UCSD-AML1 (cell line): ENCODE measurements around the gene KRTAP9-6.
"Not testable (repeated sequence)": the region's sequence is repeated elsewhere in the genome, so short reads cannot be mapped to it uniquely, and the experiment has no call there.

Experiments used
- DNase-seq: peaks from one replicate; lab custom pipeline; 2025; ENCODE audit not compliant: unreplicated experiment; lab: John Stamatoyannopoulos, UW

KRTAP9-6 gene, protein sequence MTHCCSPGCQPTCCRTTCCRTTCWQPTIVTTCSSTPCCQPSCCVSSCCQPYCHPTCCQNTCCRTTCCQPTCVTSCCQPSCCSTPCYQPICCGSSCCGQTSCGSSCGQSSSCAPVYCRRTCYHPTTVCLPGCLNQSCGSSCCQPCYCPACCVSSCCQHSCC

DNA sequence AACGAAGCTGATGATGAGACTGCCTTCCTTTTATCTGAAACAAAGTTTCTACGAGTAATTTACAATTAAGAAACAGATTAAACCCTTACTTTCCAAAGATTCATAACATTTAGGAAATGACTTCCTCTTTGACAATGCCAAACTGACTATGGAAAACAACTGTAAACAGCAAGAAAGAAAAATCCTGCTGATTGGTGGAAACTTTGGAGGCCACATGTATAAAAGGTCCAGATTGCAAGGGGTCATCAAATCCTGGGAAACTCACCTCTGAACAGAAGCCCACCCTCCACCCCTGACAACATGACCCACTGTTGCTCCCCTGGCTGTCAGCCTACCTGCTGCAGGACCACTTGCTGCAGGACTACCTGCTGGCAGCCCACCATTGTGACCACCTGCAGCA is at the start of gene KRTAP9-6:
Gene KRTAP9-6, plus strand, starts transcription at position 301 of the 400 bp plus-strand sequence. Its CDS starts 0 bp downstream, at position 301.
- no peak for DNase-seq

DNA sequence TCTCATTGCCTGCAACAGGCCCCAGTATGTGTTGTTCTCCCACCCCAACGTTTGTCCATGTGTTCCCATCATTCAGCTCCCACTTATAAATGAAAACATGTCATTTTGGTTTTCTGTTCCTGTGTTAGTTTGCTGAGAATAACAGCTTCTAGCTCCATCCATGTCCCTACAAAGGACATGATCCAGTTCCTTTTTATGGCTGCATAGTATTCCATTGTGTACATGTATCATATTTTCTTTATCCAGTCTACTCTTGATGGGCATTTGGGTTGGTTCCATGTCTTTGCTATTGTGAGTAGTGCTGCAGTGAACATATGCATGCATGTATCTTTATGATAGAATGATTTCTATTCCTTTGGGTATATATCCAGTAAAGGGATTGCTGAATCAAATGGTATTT is 49.5 kb upstream of the KRTAP9-6 start:
- DNase-seq: no peak

DNA sequence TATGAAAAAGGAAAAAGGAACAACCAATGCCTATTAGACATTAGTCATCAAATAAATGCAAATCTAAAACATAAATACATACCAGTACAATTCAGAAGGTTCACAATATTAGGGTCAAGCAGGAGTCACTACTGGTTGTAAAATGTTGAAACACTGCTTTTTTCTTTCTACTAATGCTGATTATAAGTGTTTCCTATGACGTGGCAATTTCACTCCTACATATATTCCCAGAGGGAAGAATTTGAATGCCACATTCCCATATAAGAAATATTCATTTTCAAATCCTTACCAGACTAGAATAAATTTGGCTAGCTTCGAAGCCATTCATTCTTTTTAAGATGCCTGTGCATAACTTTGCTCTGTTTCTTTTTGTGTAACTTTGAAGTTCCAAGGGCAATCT is 41.4 kb upstream of the KRTAP9-6 start:
- DNase-seq: no peak

DNA sequence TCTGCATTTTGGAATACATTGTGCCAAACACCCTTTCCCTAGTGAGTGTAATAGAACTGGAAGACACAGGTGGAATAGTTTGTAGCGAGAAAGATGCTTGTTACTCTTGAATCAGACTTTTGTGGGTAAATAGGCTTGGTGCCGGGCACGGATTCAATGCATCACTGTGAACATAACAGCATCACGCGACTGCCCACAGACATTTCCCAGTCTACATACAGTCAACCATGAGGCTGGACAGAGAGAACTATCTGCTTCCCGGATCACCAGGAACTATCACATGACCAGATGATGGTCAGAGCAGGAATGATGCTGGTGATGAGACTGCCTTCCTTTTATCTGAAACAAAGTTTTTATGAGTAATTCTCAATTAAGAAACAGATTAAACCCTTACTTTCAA is 39.1 kb upstream of the KRTAP9-6 start:
- DNase-seq: no peak

DNA sequence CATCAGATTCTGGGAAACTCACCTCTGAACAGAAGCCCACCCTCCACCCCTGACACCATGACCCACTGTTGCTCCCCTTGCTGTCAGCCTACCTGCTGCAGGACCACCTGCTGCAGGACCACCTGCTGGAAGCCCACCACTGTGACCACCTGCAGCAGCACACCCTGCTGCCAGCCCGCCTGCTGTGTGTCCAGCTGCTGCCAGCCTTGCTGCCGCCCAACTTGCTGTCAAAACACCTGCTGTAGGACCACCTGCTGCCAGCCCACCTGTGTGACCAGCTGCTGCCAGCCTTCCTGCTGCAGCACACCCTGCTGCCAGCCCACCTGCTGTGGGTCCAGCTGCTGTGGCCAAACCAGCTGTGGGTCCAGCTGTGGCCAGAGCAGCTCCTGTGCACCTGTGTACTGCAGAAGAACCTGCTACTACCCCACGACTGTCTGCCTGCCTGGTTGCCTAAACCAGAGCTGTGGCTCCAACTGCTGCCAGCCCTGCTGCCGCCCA is 38.5 kb upstream of the KRTAP9-6 start, which contains the start of gene KRTAP9-2:
Gene KRTAP9-2, plus strand, starts transcription at position 51 of the 498 bp plus-strand sequence. Its CDS starts 7 bp downstream, at position 58.
- not testable (repeated sequence) for DNase-seq

DNA sequence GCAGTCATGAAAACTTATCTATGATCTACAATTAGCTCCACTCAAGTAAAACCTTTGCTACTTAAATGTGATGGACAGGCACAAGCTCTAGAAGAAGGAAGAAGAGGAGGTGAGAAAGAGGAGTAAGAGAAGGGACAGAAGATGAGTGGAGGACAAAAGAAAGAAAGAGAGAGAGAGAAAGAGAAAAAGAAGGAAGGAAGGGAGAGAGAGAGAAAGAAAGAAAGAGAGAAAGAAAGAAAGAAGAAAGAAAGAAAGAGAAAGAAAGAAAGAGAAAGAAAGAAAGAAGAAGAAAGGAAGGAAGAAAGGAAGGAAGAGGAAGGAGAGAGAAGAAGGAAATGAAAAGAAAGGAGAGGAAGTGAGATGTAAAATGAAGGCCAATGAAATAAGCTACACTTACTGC is 35.1 kb upstream of the KRTAP9-6 start:
- no peak for DNase-seq

DNA sequence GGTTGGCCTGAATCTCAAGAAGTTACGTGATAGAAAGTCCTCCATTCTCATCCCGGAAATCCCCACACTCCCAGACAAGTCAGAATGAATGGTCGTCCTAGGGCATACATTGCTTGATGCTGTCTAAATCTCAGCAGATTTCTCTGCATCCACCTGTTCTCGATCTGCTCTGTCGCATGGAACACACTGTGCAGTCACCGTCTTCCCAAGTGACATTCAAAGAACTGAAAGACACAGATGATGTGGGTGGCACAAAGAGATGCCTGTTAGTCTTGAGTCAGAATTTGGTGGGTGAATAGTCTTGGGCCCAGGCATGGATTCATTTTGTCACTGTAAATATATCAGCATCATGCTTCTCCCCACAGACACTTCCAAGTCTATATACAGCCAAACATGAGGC is 33.4 kb upstream of the KRTAP9-6 start:
- no peak for DNase-seq

DNA sequence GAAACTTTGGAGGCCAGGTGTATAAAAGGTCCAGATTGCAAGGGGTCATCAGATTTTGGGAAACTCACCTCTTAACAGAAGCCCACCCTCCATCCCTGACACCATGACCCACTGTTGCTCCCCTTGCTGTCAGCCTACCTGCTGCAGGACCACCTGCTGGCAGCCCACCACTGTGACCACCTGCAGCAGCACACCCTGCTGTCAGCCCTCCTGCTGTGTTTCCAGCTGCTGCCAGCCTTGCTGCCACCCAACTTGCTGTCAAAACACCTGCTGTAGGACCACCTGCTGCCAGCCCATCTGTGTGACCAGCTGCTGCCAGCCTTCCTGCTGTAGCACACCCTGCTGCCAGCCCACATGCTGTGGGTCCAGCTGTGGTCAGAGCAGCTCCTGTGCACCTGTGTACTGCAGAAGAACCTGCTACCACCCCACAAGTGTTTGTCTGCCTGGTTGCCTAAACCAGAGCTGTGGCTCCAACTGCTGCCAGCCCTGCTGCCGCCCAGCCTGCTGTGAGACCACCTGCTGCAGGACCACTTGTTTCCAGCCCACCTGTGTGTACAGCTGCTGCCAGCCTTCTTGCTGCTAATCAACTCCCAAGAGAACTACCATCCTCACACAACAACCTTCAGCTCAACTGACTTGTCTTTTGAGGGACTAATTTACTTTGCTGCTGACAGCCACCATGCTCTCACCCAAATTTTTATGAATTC is 32.6 kb upstream of the KRTAP9-6 start, which contains the start of gene KRTAP9-3:
Gene KRTAP9-3, plus strand, starts transcription at position 51 of the 707 bp plus-strand sequence. Its CDS starts 53 bp downstream, at position 104.
- not testable (repeated sequence) for DNase-seq

DNA sequence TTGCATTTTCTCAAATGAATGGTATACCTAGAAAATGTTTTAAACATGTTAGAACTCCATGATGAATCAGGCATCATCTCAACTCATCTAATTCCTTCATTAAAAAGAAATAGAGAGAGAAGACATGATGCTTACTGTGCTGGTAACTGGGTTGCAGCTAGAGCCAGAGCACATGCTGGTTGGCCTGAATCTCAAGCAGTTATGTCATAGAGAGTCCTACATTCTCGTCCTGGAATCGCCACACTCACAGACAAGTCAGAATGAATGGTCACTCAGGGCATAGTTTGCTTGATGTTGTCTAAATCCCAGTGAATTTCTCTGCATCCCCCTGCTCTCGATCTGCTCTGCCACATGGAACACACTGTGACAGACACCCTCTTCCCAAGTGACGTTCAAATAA is 28.1 kb upstream of the KRTAP9-6 start:
- not testable (repeated sequence) for DNase-seq

DNA sequence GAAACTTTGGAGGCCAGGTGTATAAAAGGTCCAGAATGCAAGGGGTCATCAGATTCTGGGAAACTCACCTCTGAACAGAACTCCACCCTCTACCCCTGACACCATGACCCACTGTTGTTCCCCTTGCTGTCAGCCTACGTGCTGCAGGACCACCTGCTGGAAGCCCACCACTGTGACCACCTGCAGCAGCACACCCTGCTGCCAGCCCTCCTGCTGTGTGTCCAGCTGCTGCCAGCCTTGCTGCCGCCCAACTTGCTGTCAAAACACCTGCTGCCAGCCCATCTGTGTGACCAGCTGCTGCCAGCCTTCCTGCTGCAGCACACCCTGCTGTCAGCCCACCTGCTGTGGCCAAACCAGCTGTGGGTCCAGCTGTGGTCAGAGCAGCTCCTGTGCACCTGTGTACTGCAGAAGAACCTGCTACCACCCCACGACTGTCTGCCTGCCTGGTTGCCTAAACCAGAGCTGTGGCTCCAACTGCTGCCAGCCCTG is 27.2 kb upstream of the KRTAP9-6 start, which contains the start of gene KRTAP9-8:
Gene KRTAP9-8, plus strand, starts transcription at position 51 of the 489 bp plus-strand sequence. Its CDS starts 53 bp downstream, at position 104.
- not testable (repeated sequence) for DNase-seq

DNA sequence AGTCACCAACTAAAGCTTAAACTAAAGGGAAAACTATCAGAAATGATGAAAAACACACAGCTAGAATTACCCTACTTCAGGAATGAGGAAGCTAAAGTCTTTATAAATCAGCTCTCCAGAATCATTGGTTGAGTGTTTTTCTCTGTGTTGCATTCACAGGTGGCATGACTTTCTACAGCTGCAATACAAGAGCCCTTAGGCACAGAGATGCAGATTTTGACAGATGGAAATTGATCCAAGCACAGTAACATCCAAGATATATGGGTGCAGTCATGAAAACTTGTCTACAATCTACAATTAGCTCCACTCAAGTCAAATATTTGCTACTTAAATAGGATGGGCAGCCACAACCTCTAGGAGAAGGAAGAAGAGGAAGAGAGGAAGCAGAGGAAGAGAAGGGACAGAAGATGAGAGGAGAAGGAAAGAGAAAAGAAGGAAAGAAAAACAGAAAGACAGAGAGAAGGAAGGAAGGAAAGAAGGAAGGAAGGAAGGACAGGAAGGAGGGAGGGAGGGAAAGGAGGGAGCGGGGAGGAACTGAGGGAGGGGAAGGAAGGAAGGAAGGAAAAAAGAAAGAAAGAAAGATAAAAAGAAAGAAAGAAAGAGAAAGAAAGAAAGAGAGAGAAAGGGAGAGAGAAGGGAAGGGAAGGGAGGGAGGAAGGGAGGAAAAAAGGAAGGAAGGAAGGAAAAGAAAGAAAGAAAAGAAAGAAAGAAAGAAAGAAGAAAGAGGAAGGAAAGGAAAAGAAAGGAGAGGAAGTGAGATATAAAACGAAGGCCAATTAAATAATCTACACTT is 18.0 kb upstream of the KRTAP9-6 start:
- DNase-seq: not testable (repeated sequence)

DNA sequence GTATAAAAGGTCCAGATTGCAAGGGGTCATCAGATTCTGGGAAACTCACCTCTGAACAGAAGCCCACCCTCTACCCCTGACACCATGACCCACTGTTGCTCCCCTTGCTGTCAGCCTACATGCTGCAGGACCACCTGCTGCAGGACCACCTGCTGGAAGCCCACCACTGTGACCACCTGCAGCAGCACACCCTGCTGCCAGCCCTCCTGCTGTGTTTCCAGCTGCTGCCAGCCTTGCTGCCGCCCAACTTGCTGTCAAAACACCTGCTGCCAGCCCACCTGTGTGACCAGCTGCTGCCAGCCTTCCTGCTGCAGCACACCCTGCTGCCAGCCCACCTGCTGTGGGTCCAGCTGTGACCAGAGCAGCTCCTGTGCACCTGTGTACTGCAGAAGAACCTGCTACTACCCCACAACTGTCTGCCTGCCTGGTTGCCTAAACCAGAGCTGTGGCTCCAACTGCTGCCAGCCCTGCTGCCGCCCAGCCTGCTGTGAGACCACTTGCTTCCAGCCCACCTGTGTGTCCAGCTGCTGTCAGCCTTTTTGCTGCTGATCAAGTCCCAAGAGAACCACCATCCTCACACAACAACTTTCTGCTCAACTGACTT is 15.4 kb upstream of the KRTAP9-6 start, which contains the start of gene KRTAP9-4:
Gene KRTAP9-4, plus strand, starts transcription at position 51 of the 604 bp plus-strand sequence. Its CDS starts 34 bp downstream, at position 85.
- DNase-seq: not testable (repeated sequence)

DNA sequence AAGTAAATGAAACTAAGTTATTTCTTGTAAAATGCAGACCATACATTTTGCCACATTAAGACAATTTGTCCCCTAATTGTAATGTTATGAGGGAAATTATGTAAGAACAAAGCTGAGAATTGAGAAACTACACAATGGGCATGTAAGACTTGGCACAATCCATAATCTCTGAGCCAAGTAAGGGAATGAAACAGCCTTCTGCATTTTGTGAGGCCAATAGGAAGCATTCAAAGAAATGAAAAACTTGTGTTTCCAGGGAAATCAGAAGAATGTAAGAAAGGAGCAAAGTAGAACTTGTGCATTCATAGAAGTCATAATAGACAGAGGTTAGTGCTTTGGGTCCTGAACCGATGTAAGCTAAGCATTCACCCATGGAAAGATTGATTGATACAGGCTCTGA is 13.9 kb upstream of the KRTAP9-6 start:
- DNase-seq: no peak

DNA sequence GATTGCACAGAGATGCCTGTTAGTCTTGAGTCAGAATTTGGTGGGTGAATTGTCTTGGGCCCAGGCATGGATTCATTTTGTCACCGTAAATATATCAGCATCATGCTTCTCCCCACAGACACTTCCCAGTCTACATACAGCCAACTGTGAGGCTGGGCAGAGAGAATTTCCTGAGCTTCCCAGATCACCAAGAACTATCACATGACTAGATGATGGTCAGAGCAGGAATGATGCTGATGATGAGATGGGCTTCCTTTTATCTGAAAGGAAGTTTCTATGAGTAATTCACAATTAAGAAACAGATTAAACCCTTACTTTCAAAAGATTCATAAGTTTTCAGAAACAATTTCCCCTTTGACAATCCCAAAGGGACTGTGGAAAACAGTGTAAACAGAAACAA is 10.3 kb upstream of the KRTAP9-6 start:
- DNase-seq: no peak

DNA sequence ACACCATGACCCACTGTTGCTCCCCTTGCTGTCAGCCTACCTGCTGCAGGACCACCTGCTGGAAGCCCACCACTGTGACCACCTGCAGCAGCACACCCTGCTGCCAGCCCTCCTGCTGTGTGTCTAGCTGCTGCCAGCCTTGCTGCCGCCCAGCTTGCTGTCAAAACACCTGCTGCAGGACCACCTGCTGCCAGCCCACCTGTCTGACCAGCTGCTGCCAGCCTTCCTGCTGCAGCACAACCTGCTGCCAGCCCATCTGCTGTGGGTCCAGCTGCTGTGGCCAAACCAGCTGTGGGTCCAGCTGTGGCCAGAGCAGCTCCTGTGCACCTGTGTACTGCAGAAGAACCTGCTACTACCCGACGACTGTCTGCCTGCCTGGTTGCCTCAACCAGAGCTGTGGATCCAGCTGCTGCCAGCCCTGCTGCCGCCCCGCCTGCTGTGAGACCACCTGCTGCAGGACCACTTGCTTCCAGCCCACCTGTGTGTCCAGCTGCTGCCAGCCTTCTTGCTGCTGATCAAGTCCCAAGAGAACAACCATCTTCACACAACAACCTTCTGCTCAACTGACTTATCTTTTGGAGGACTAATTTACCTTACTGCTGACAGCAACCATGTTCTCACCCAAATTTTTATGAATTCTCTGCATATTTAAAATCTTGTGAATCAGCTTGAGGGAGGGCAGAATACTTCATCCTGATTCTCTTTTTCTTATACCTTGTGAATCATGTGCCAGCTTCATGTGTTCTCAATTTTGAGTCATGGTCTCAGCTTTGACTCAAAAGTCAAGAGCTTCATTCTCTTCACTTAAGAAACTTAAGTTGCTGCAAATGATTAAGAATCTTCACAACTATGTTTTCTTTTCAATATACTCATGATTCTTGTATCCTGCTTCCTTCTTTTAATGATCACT is 9.5 kb upstream of the KRTAP9-6 start, which contains the start of gene KRTAP9-9:
Gene KRTAP9-9, plus strand, starts transcription at position 4 of the 910 bp plus-strand sequence.
- DNase-seq: not testable (repeated sequence)

DNA sequence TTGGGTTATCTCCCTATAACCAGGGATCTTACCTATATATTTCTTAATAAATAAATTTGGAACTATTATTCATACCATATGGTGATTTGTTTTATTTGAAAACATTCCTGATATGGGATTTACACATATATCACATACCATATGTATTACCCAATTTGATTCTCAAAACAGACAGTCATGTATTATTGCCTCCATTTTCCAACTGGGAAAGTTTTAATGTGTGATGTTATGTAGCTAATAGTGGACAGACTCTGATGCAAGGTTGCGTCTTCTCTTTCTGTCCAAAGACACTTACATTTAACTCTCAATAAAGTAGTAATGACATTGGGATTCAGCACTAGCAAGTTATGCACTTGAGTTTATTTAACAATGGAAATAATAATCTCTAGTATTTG is 8.9 kb upstream of the KRTAP9-6 start:
- DNase-seq: no peak

DNA sequence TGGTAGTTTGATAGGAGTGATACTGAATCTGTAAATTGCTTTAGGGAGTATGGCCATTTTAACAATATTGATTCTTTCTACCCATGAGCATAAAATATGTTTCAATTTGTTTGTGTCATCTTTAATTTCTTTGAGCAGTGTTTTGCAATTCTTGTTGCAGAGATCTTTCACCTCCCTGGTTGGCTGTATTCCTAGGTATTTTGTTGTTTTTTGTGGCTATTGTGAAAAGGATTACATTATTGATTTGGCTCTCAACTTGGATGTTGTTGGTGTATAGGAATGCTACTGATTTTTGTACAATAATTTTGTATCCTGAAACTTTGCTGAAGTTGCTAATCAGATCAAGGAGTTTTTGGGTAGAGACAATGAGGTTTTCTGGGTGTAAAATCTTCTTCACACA is 6.8 kb upstream of the KRTAP9-6 start:
- DNase-seq: no peak

DNA sequence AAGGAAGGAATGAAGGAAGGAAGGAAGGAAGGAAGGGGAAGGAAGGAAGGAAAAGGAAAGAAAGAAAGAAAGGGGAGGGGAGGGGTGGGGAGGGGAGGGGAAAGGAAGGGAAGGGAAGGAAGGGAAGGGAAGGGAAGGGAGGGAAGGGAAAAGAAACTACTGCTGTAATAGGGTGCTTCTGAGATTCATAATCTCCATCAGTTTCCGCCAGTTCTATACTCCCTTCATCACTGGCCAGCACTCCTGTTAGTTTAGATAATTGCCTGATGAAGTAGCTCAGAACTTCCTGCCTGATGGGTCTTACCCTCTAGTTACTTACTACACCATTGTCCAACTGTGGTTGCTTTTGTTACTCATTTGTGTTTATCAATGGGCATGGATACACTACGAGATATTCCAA is 2.0 kb upstream of the KRTAP9-6 start:
- no peak for DNase-seq

DNA sequence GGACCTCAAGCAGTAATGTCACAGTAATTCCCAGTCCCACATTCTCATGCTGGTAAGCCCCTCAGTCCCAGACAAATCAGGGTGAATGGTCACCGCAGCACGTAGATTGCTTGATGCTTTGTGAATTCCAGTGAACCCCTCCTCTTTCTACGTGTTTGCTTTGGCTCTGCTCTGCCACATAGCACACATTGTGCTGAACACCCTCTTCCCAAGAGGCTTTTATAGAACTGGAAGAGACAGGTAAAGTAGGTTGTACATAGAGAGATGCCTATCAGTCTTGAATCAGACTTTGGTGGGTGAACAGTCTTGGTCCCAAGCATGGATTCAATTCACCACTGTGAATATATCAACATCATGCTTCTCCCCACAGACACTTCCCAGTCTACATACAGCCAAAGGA is 579 bp upstream of the KRTAP9-6 start:
- DNase-seq: no peak
